NB4 (cell line): Measurements from ENCODE around the gene PDGFA.

Source experiments
- DNase-seq: peaks from one replicate; pipeline ENCODE4 v3.0.0; 2010; ENCODE audit warnings: low read depth
- H3K4me3 ChIP-seq: one replicate; pipeline ENCODE4 v1.5.1; 2011; ENCODE audit warnings: mild to moderate bottlenecking, low read depth, low read length, moderate library complexity
- MAX ChIP-seq: IDR thresholded peaks from 2 replicates; pipeline ENCODE4 v1.6.1; 2011; ENCODE audit warnings: low read depth, low read length
- MYC ChIP-seq: IDR thresholded peaks from 2 replicates; pipeline ENCODE4 v1.6.1; 2011; ENCODE audit warnings: low read depth, low read length
- POLR2A ChIP-seq: IDR thresholded peaks from 2 replicates; pipeline ENCODE4 v1.6.1; 2011; ENCODE audit warnings: mild to moderate bottlenecking; ENCODE audit not compliant: insufficient read length; ENCODE audit errors: extremely low read depth
- TF ChIP-seq, protein P1 (sequence below): IDR thresholded peaks from one replicate; pipeline ENCODE4 v1.5.1; 2012; ENCODE audit warnings: low read depth, low read length

The PDGFA gene

DNA sequence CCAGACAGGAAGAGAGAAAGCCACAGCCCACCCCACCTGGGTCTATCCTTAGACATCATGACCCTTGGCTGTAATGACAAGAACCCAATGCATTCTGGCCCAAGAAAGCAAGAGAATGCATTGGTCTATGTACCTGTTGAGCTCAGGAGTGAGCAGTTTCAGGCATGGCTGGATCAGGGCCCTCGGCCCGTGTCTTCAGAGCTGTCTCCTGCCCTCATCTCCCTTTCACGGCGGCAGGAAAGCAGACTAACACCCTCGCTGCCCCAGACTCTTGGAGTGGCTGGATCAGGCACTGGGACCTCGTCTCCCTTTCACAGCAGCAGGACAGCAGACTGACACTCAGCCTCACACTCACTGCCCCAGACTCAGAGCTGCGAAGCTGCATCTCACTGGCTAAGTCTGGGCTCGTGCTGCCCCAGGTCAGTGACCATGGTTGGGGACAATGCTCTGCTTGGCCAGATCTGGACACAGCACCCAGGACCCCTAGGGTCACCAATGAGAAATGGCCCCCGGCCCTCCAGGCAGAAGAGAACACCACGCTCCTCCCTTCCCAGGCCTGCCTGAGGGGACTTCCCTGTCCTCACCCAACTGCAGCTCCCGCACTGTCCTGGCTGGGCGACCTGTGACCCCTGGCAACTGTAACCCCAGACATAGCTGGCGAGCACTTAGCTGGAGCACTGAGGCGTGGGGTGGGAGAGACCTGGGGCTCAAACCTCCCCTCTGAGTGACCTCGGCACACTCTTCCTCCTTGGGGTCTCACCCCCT lies 12.9 kb upstream of the PDGFA start:
- TF ChIP-seq, protein P1, sequence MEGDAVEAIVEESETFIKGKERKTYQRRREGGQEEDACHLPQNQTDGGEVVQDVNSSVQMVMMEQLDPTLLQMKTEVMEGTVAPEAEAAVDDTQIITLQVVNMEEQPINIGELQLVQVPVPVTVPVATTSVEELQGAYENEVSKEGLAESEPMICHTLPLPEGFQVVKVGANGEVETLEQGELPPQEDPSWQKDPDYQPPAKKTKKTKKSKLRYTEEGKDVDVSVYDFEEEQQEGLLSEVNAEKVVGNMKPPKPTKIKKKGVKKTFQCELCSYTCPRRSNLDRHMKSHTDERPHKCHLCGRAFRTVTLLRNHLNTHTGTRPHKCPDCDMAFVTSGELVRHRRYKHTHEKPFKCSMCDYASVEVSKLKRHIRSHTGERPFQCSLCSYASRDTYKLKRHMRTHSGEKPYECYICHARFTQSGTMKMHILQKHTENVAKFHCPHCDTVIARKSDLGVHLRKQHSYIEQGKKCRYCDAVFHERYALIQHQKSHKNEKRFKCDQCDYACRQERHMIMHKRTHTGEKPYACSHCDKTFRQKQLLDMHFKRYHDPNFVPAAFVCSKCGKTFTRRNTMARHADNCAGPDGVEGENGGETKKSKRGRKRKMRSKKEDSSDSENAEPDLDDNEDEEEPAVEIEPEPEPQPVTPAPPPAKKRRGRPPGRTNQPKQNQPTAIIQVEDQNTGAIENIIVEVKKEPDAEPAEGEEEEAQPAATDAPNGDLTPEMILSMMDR: no peak
- no peak for TF ChIP-seq MAX
- TF ChIP-seq POLR2A: no peak
- no peak for TF ChIP-seq MYC
- DNase-seq: no peak
- no peak overlapping the region for H3K4me3 ChIP-seq

GRCh38 chr7:531777-532176 lies 12.1 kb upstream of the PDGFA start:
- DNase-seq: no peak

DNA sequence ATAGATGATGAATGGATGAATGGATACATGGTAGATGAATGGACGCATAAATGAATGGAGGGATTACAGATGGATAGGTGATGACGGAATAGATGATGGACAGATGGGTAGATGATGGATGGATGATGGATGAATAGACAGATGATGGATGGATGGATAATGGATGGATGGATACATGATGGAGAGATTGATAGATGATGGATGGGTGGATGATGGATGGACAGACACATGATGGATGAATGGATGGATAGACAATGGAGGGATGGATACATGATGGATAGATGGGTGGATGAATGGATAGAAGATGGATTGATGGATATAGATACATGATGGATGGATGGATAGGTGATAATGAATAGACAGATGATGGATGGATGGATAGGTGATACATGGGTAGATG lies 8.8 kb upstream of the PDGFA start:
- no peak for TF ChIP-seq MYC
- TF ChIP-seq, protein P1: no peak
- H3K4me3 ChIP-seq: no peak overlapping the region
- DNase-seq: no peak

More at GRCh38 chr7:531777-532176, 12.1 kb upstream of the PDGFA start:
- TF ChIP-seq MYC (no peak), POLR2A (no peak), MAX (no peak)
- TF ChIP-seq, protein P1: no peak
- H3K4me3 ChIP-seq: no peak overlapping the region

DNA sequence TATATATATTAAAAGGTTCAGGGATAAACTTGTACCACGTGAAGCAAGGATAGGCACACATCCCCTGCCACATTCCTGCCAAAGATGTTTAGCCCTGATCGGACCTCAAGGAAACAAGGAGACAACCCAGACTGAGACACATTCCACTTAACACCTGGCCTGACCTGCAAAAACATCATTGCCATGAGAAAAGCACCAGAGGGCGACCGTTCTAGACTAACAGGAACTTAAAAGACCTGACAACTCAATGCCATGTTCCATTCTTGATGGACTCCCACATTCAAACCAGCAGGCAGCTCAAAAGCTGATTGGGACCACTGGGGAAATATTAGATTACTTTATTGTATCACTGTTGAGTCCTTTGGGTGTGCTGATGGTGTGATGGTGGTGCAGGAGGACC lies 8.1 kb upstream of the PDGFA start:
- TF ChIP-seq POLR2A (no peak), MYC (no peak), MAX (no peak)
- TF ChIP-seq, protein P1: no peak
- H3K4me3 ChIP-seq: no peak overlapping the region
- no peak for DNase-seq

DNA sequence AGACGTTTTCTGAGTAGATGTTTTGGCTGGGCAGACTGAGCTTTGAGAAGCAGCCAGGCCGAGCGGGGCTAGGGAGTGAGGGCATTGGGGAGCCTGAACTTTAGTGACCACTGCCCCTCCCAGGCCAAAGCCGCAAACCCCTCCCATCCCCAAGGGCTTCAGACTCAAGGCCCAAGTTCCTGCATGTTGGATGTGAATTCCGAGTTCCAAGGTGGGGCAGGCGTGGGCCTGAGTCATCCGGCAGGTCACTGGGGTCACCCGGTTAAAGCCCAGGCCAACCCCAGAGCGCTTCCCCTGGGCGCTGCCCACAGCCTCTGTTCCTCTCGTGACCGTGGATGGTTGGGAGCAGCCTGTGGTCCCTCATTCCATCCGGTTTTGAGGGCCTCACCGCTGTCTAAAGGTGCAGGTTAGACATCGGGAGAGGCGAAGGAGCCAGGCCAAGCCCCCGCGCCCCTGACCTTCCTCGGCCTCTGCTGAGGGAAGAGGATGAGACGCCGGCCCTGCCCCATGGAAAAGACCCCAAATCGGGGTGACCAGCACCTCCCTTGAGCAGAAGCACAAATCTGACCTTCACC lies 6.9 kb upstream of the PDGFA start:
- DNase-seq: no peak
- TF ChIP-seq, protein P1: no peak
- TF ChIP-seq MAX: no peak
- no peak for TF ChIP-seq MYC
- TF ChIP-seq POLR2A: no peak
- H3K4me3 ChIP-seq: no peak overlapping the region

DNA sequence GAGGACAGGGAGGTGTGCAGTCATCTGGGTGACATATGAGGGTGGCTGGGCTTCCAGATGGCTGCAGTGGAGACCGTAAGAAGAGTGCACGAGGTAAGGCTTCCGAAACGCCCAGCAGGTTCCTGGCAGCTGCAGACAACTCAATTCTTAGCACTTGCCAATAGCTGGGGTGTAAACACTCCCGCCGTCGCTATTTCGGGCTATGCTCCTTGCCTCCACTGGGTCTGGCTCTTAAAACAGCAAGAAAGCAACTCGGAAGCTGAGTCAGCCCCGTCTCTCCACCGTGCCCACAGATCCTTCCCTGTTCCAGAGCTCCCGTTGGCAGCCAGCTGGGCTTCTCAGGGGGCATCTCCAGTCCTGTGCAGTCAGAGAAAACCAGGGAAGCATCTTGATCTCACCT lies 6.1 kb upstream of the PDGFA start:
- no peak overlapping the region for H3K4me3 ChIP-seq
- DNase-seq: peak; percentile 41
- no peak for TF ChIP-seq POLR2A
- TF ChIP-seq MYC: no peak
- no peak for TF ChIP-seq MAX
- TF ChIP-seq, protein P1: no peak
